ENCODE data around the gene ANAPC1.
"Not testable (repeated sequence)": the region's sequence is repeated elsewhere in the genome, so short reads cannot be mapped to it uniquely, and the experiment has no call there.

ANAPC1 gene

GRCh38 chr2:111912547-111912946 lies 28.6 kb upstream of the ANAPC1 start:
- TF ChIP-seq CTCF (IDR thresholded peaks at IDR 0.05; ENCODE audit: insufficient read depth, low read depth, low read length, missing control alignments) = no peak
- no peak for DNase-seq (ENCODE audit: low read depth)

GRCh38 chr2:111911295-111911977 lies 27.4 kb upstream of the ANAPC1 start:
- not testable (repeated sequence) for DNase-seq (ENCODE audit: low read depth); H3K4me3 ChIP-seq (ENCODE audit: low read depth, low read length)

More at GRCh38 chr2:111912547-111912946, 28.6 kb upstream of the ANAPC1 start:
- H3K4me3 ChIP-seq (ENCODE audit: low read depth, low read length) = no peak overlapping the region

- no peak for DNase-seq (ENCODE audit: low read depth)
- TF ChIP-seq CTCF (IDR thresholded peaks at IDR 0.05; ENCODE audit: insufficient read depth, low read depth, low read length, missing control alignments) = no peak
- H3K4me3 ChIP-seq (ENCODE audit: low read depth, low read length) = no peak overlapping the region
Observed at GRCh38 chr2:111910609-111911277, 26.8 kb upstream of the ANAPC1 start.

- DNase-seq (ENCODE audit: low read depth) = not testable (repeated sequence)
Observed at GRCh38 chr2:111909997-111910396, 26.0 kb upstream of the ANAPC1 start.

GRCh38 chr2:111909079-111909478 lies 25.1 kb upstream of the ANAPC1 start:
- no peak overlapping the region for H3K4me3 ChIP-seq (ENCODE audit: low read depth, low read length)
- TF ChIP-seq CTCF (IDR thresholded peaks at IDR 0.05; ENCODE audit: insufficient read depth, low read depth, low read length, missing control alignments) = no peak
- no peak for DNase-seq (ENCODE audit: low read depth)

More at GRCh38 chr2:111909997-111910396, 26.0 kb upstream of the ANAPC1 start:
- H3K4me3 ChIP-seq (ENCODE audit: low read depth, low read length) = not testable (repeated sequence)

- no peak for DNase-seq (ENCODE audit: low read depth)
- H3K4me3 ChIP-seq (ENCODE audit: low read depth, low read length) = no peak overlapping the region
- TF ChIP-seq CTCF (IDR thresholded peaks at IDR 0.05; ENCODE audit: insufficient read depth, low read depth, low read length, missing control alignments) = no peak
Observed at GRCh38 chr2:111908578-111908977, 24.6 kb upstream of the ANAPC1 start.

- H3K4me3 ChIP-seq (ENCODE audit: low read depth, low read length) = peak overlapping the region; percentile 10; the same call in 1 of the 2 replicates
- TF ChIP-seq CTCF (IDR thresholded peaks at IDR 0.05; ENCODE audit: insufficient read depth, low read depth, low read length, missing control alignments) = no peak
- peak; percentile 55 for DNase-seq (ENCODE audit: low read depth)
Observed at GRCh38 chr2:111905990-111906735, 22.2 kb upstream of the ANAPC1 start.

- DNase-seq (ENCODE audit: low read depth) = not testable (repeated sequence)
Observed at GRCh38 chr2:111905475-111905869, 21.5 kb upstream of the ANAPC1 start.

More at GRCh38 chr2:111905475-111905869, 21.5 kb upstream of the ANAPC1 start:
- H3K4me3 ChIP-seq (ENCODE audit: low read depth, low read length) = not testable (repeated sequence)

Data from GM12865 (cell line).